Sigmoid colon (tissue), 3 donors: Measurements from ENCODE around the gene YWHAE.

Source experiments
- CTCF ChIP-seq, 4 experiments: fragments of 450-650 bp in 3 of 4; fragments of 200-600 bp in 1 of 4; IDR thresholded peaks; one replicate each; pipeline ENCODE4 v1.5.1; 2016 to 2019; ENCODE audit warnings: antibody characterized with exemption in 4 of 4, mild to moderate bottlenecking in 3 of 4, moderate library complexity in 2 of 4
- POLR2A ChIP-seq, 2 donors: fragments of 450-650 bp; IDR thresholded peaks; one replicate each; pipeline ENCODE4 v1.6.1; 2016; ENCODE audit warnings: antibody characterized with exemption in 2 of 2, mild to moderate bottlenecking in 2 of 2, moderate library complexity in 2 of 2

GRCh38 chr17:1351275-1351674 is 48.7 kb downstream of the YWHAE start:
- TF ChIP-seq CTCF (IDR thresholded peaks at IDR 0.05) (no peak), POLR2A (IDR thresholded peaks at IDR 0.05) (no peak)
